ENCODE data around the gene COL4A2.

COL4A2 gene

GRCh38 chr13:110301606-110302553, 5.2 kb upstream of the COL4A2 start:
- Histone ChIP-seq H3K4me3 (peak overlapping the region; percentile 98), H3K27ac (peak overlapping the region; percentile 99)
- TF ChIP-seq CTCF (IDR thresholded peaks at IDR 0.05) = no peak
- peak; percentile 74 for DNase-seq (ENCODE audit: low spot score)

GRCh38 chr13:110302997-110303396, 4.1 kb upstream of the COL4A2 start:
- Histone ChIP-seq H3K4me3 (peak overlapping the region; percentile 98), H3K27ac (peak overlapping the region; percentile 99)
- peak; percentile 31 for DNase-seq (ENCODE audit: low spot score)
- no peak for TF ChIP-seq CTCF (IDR thresholded peaks at IDR 0.05)

GRCh38 chr13:110303644-110304043, 3.4 kb upstream of the COL4A2 start:
- H3K27ac ChIP-seq = peak overlapping the region; percentile 99
- no peak for TF ChIP-seq CTCF (IDR thresholded peaks at IDR 0.05)
- H3K4me3 ChIP-seq = peak overlapping the region; percentile 98
- peak; percentile 26 for DNase-seq (ENCODE audit: low spot score)

GRCh38 chr13:110304256-110304655, 2.8 kb upstream of the COL4A2 start:
- no peak for TF ChIP-seq CTCF (IDR thresholded peaks at IDR 0.05)
- peak; percentile 78 for DNase-seq (ENCODE audit: low spot score)
- peak overlapping the region; percentile 98 for H3K4me3 ChIP-seq
- H3K27ac ChIP-seq = peak overlapping the region; percentile 99

- H3K27ac ChIP-seq = peak overlapping the region; percentile 99
- H3K4me3 ChIP-seq = peak overlapping the region; percentile 98
- peak; percentile 28 for DNase-seq (ENCODE audit: low spot score)
- TF ChIP-seq CTCF (IDR thresholded peaks at IDR 0.05) = no peak
Measured at GRCh38 chr13:110305001-110305400, 2.1 kb upstream of the COL4A2 start.

GRCh38 chr13:110305544-110305943, 1.5 kb upstream of the COL4A2 start:
- H3K27ac ChIP-seq = peak overlapping the region; percentile 99
- H3K4me3 ChIP-seq = peak overlapping the region; percentile 98
- no peak for TF ChIP-seq CTCF (IDR thresholded peaks at IDR 0.05)
- DNase-seq (ENCODE audit: low spot score) = no peak

GRCh38 chr13:110305949-110306339, 1.1 kb upstream of the COL4A2 start:
- DNase-seq (ENCODE audit: low spot score) = peak; percentile 72
- no peak for TF ChIP-seq CTCF (IDR thresholded peaks at IDR 0.05)
- peak overlapping the region; percentile 99 for H3K27ac ChIP-seq
- peak overlapping the region; percentile 98 for H3K4me3 ChIP-seq

Measured in coronary artery (tissue), 2 donors.